SK-N-SH (cell line): ENCODE measurements around the gene ERN1. TPM values are rescaled to one million over a fixed set of nuclear protein-coding genes. Genes with fewer than 3 reads are reported as not detected.

ENCODE experiments used
- CTCF ChIA-PET: fragments of 300-600, 350-600 bp; formaldehyde crosslinking; extraction: SDS; loops from one replicate; lab custom pipeline; 2021; lab: Yijun Ruan, JAX
- POLR2A ChIA-PET: fragments of 350-600 bp; sonication (Branson Sonifier 250); formaldehyde crosslinking; extraction: SDS; loops from one replicate; lab custom pipeline; 2020; ENCODE audit warnings: antibody characterized with exemption, inconsistent platforms; lab: Yijun Ruan, JAX
- DNase-seq: peaks from one replicate; pipeline ENCODE4 v3.0.0; 2012
- H2AFZ ChIP-seq: fragments of 200-600 bp; sonication (generic); 2 replicates; pipeline ENCODE4 v1.8.1; 2016; ENCODE audit warnings: antibody characterized with exemption, mild to moderate bottlenecking, low read depth
- H3F3A ChIP-seq: fragments of 200-600 bp; sonication (generic); replicated peaks from 2 replicates; pipeline ENCODE3; 2016; ENCODE audit warnings: antibody characterized with exemption, mild to moderate bottlenecking; ENCODE audit not compliant: insufficient read depth
- H3K27ac ChIP-seq, 2 experiments: fragments of 200-500 bp in 1 of 2; fragments of 200-600 bp in 1 of 2; sonication (Bioruptor generic) in 1 of 2; sonication (generic), shearing (Covaris generic) in 1 of 2; 2 replicates each; pipeline versions ENCODE4 v1.5.1 to v1.6.1; 2014 to 2016; ENCODE audit warnings: low read depth in 2 of 2, inconsistent platforms in 1 of 2, low read length in 1 of 2, mild to moderate bottlenecking in 1 of 2, mixed read lengths in 1 of 2
- H3K27me3 ChIP-seq: fragments of 200-600 bp; sonication (generic), shearing (Covaris generic); 2 replicates; pipeline ENCODE4 v1.6.1; 2016; ENCODE audit warnings: mixed run types; ENCODE audit not compliant: insufficient read depth
- H3K36me3 ChIP-seq, 2 experiments: fragments of 200-500 bp in 1 of 2; fragments of 200-600 bp in 1 of 2; sonication (Bioruptor generic) in 1 of 2; sonication (generic) in 1 of 2; replicated peaks in 1 of 2; 2 replicates each; pipeline versions ENCODE3 to v1.5.1; 2014 to 2016; ENCODE audit warnings: low read length in 1 of 2, mild to moderate bottlenecking in 1 of 2; ENCODE audit not compliant: insufficient read depth in 2 of 2, control insufficient read depth in 1 of 2
- H3K4me1 ChIP-seq, 2 experiments: fragments of 200-500 bp in 1 of 2; fragments of 200-600 bp in 1 of 2; sonication (Bioruptor generic) in 1 of 2; sonication (generic), shearing (Covaris generic) in 1 of 2; 2 replicates each; pipeline versions ENCODE4 v1.5.1 to v1.6.1; 2014 to 2016; ENCODE audit warnings: low read depth in 1 of 2, low read length in 1 of 2, mixed run types in 1 of 2; ENCODE audit not compliant: insufficient read depth in 2 of 2, control insufficient read depth in 1 of 2
- H3K4me2 ChIP-seq: fragments of 200-600 bp; sonication (generic), shearing (Covaris generic); 2 replicates; pipeline ENCODE4 v1.6.1; 2017; ENCODE audit warnings: mixed run types
- H3K4me3 ChIP-seq, 2 experiments: fragments of 200-500 bp in 1 of 2; fragments of 200-600 bp in 1 of 2; sonication (Bioruptor generic) in 1 of 2; sonication (generic), shearing (Covaris generic) in 1 of 2; 2 replicates each; pipeline versions ENCODE4 v1.5.1 to v1.8.1; 2014 to 2016; ENCODE audit warnings: low read depth in 2 of 2, inconsistent platforms in 1 of 2, low read length in 1 of 2, mild to moderate bottlenecking in 1 of 2, mixed read lengths in 1 of 2, moderate library complexity in 1 of 2
- H3K79me2 ChIP-seq: fragments of 200-600 bp; sonication (generic); 2 replicates; pipeline ENCODE4 v1.8.1; 2017; ENCODE audit warnings: mild to moderate bottlenecking; ENCODE audit not compliant: insufficient read depth
- H3K9ac ChIP-seq: fragments of 200-600 bp; sonication (generic); 2 replicates; pipeline ENCODE4 v1.6.1; 2017; ENCODE audit warnings: mixed run types
- H3K9me2 ChIP-seq: fragments of 200-600 bp; sonication (generic); 2 replicates; pipeline ENCODE4 v1.6.1; 2017; ENCODE audit warnings: mixed run types
- H3K9me3 ChIP-seq: fragments of 200-600 bp; sonication (generic); 2 replicates; pipeline ENCODE4 v1.6.1; 2017; ENCODE audit warnings: mixed run types, mild to moderate bottlenecking, moderate library complexity
- H4K20me1 ChIP-seq: fragments of 200-600 bp; sonication (generic); 2 replicates; pipeline ENCODE4 v1.6.1; 2017; ENCODE audit warnings: mild to moderate bottlenecking, mixed run types; ENCODE audit not compliant: insufficient read depth
- CTCF ChIP-seq: fragments of 200-600 bp; sonication (generic); IDR thresholded peaks from 2 replicates; pipeline ENCODE4 v1.6.1; 2017; ENCODE audit warnings: antibody characterized with exemption, mild to moderate bottlenecking, moderate library complexity
- FOSL2 ChIP-seq: IDR thresholded peaks from 2 replicates; pipeline ENCODE4 v1.4.0; 2012; ENCODE audit warnings: low read depth, mild to moderate bottlenecking, moderate library complexity, borderline replicate concordance
- FOXJ3 ChIP-seq: sonication (generic); formaldehyde crosslinking; IDR thresholded peaks from 2 replicates; pipeline ENCODE4 v1.5.1; 2020; ENCODE audit warnings: mild to moderate bottlenecking, missing genetic modification reagents
- FOXM1 ChIP-seq: IDR thresholded peaks from 2 replicates; pipeline ENCODE4 v1.4.0; 2012; ENCODE audit warnings: low read depth, mild to moderate bottlenecking
- GATA2 ChIP-seq: sonication (generic); formaldehyde crosslinking; IDR thresholded peaks from 2 replicates; pipeline ENCODE4 v1.5.0; 2020; ENCODE audit warnings: mild to moderate bottlenecking, missing genetic modification reagents
- IRF3 ChIP-seq: fragments of 150-350 bp; IDR thresholded peaks from 2 replicates; pipeline ENCODE4 v1.6.1; 2016; ENCODE audit warnings: mild to moderate bottlenecking, low read depth, low read length
- JUND ChIP-seq: IDR thresholded peaks from 2 replicates; pipeline ENCODE4 v1.4.0; 2012
- MAX ChIP-seq: IDR thresholded peaks from 2 replicates; pipeline ENCODE4 v1.4.0; 2012; ENCODE audit warnings: low read depth
- MEF2A ChIP-seq: IDR thresholded peaks from 2 replicates; pipeline ENCODE4 v1.4.0; 2012; ENCODE audit warnings: low read depth, borderline replicate concordance
- NFIC ChIP-seq: IDR thresholded peaks from 2 replicates; pipeline ENCODE4 v1.4.0; 2012; ENCODE audit warnings: borderline replicate concordance
- REST ChIP-seq: IDR thresholded peaks from 2 replicates; pipeline ENCODE4 v1.6.1; 2012; ENCODE audit warnings: mild to moderate bottlenecking, low read depth, low read length, moderate library complexity
- RFX5 ChIP-seq: IDR thresholded peaks from 2 replicates; pipeline ENCODE4 v1.6.1; 2012; ENCODE audit warnings: mild to moderate bottlenecking, improper control_type of control experiment, low read length
- SMC3 ChIP-seq: IDR thresholded peaks from 2 replicates; pipeline ENCODE4 v1.6.1; 2012; ENCODE audit warnings: low read depth, low read length, improper control_type of control experiment
- TAF1 ChIP-seq: IDR thresholded peaks from 2 replicates; pipeline ENCODE4 v1.6.1; 2012; ENCODE audit warnings: low read depth, mild to moderate bottlenecking, low read length, moderate library complexity, borderline replicate concordance
- TEAD4 ChIP-seq: IDR thresholded peaks from 2 replicates; pipeline ENCODE4 v1.4.0; 2012; ENCODE audit warnings: mild to moderate bottlenecking, borderline replicate concordance; ENCODE audit not compliant: insufficient read depth
- USF2 ChIP-seq: fragments of 150-350 bp; IDR thresholded peaks from 2 replicates; pipeline ENCODE4 v1.6.1; 2017; ENCODE audit warnings: antibody characterized with exemption, low read length, low read depth, borderline replicate concordance
- YY1 ChIP-seq: IDR thresholded peaks from 2 replicates; pipeline ENCODE4 v1.4.0; 2012; ENCODE audit warnings: low read depth, mild to moderate bottlenecking
- whole genome bisulfite sequencing: methylation state at CpG from one replicate; pipeline ENCODE4 v1.1.6; 2017; ENCODE audit warnings: low lambda C conversion rate; 5-methylcytosine and 5-hydroxymethylcytosine counted together
- polyA plus RNA-seq, 3 experiments: library from polyadenylated mRNA; depleted of rRNA; stranded (reverse); fragments of >200 nt; gene quantifications; 2 replicates each; pipeline ENCODE4 v1.2.3, GENCODE V29; 2012

ERN1 gene
- polyA plus RNA-seq, 1 of the 3 experiments (the other 2 are of a cell fraction): 7.3 TPM

GRCh38 chr17:64055183-64056142, 74.5 kb downstream of the ERN1 start:
- no peaks in the 10 kb centered on the region for H3K79me2 ChIP-seq
- H2AFZ ChIP-seq: no peak overlapping the region
- no peak for DNase-seq
- no peak overlapping the region for H3K4me2 ChIP-seq
- H3K9me3 ChIP-seq: no peaks in the 10 kb centered on the region
- no peaks in the 10 kb centered on the region for H3K27me3 ChIP-seq
- no peaks in the 10 kb centered on the region for H3K9me2 ChIP-seq
- H3K9ac ChIP-seq: no peak overlapping the region
- H4K20me1 ChIP-seq: no peaks in the 10 kb centered on the region
- H3K4me1 ChIP-seq: no peaks in the 10 kb centered on the region
- H3K27ac ChIP-seq: no peak overlapping the region
- POLR2A ChIA-PET: no interaction called here
- H3F3A ChIP-seq: no peaks in the 10 kb centered on the region
- CTCF ChIA-PET: interaction anchor here (1.0 to 22.7 kb wide), 8 partner anchors 9 to 136 kb away, joined by 3 to 266 read pairs (median 4); no protein-coding TSS in a partner anchor
- no peak for TF ChIP-seq TAF1
- no peak for TF ChIP-seq FOSL2
- no peak for TF ChIP-seq TEAD4
- no peak for TF ChIP-seq MAX
- TF ChIP-seq MEF2A: no peak
- no peak for TF ChIP-seq REST
- TF ChIP-seq RFX5: no peak
- TF ChIP-seq JUND: no peak
- no peak for TF ChIP-seq USF2
- TF ChIP-seq GATA2 (CRISPR knock-in tag): no peak
- TF ChIP-seq FOXJ3: no peak
- no peak for TF ChIP-seq IRF3
- TF ChIP-seq NFIC: no peak
- no peak for TF ChIP-seq YY1
- TF ChIP-seq CTCF: no peak
- no peak for TF ChIP-seq SMC3
- TF ChIP-seq FOXM1: no peak
- H3K4me3 ChIP-seq: no peak overlapping the region
- 90% methylated on average over 18 of the region's 22 CpGs for WGBS
- peaks cover 7 to 38% of the 10 kb centered on the region in 2 experiments for H3K36me3 ChIP-seq
